ENCODE measurements around the gene PARD6G.
"Not testable (repeated sequence)": the region's sequence is repeated elsewhere in the genome, so short reads cannot be mapped to it uniquely, and the experiment has no call there.

Gene PARD6G

GRCh38 chr18:80228051-80228848, 19.1 kb downstream of the PARD6G start:
- Histone ChIP-seq H3K9me3 (ENCODE audit: insufficient read depth, low read depth, low read length) (no peaks in the 10 kb centered on the region), H3K27me3 (ENCODE audit: insufficient read depth, low read length) (no peaks in the 10 kb centered on the region), H3K36me3 (ENCODE audit: insufficient read depth, low read length) (no peaks in the 10 kb centered on the region), H3K4me3 (ENCODE audit: low read length) (no peak overlapping the region), H3K9ac (ENCODE audit: low read depth, low read length) (no peak overlapping the region), H3K27ac (ENCODE audit: low read depth, low read length) (no peak overlapping the region), H3K4me1 (ENCODE audit: insufficient read depth, low read length) (peaks cover 11% of the 10 kb centered on the region; the same call in 1 of the 2 replicates)
- WGBS: 89% methylated on average over 17 of the region's 18 CpGs

- 94% methylated on average over 5 of the region's 5 CpGs for WGBS
- no peak overlapping the region for H3K9ac ChIP-seq (ENCODE audit: low read depth, low read length)
Observed at GRCh38 chr18:80227472-80227871, 19.8 kb downstream of the PARD6G start.

GRCh38 chr18:80225685-80226084, 21.6 kb downstream of the PARD6G start:
- H3K36me3 ChIP-seq (ENCODE audit: insufficient read depth, low read length): no peaks in the 10 kb centered on the region

More at GRCh38 chr18:80227472-80227871, 19.8 kb downstream of the PARD6G start:
- Histone ChIP-seq H3K4me1 (ENCODE audit: insufficient read depth, low read length) (peaks cover 11% of the 10 kb centered on the region; the same call in 1 of the 2 replicates), H3K27me3 (ENCODE audit: insufficient read depth, low read length) (no peaks in the 10 kb centered on the region), H3K4me3 (ENCODE audit: low read length) (no peak overlapping the region), H3K9me3 (ENCODE audit: insufficient read depth, low read depth, low read length) (no peaks in the 10 kb centered on the region), H3K36me3 (ENCODE audit: insufficient read depth, low read length) (no peaks in the 10 kb centered on the region), H3K27ac (ENCODE audit: low read depth, low read length) (no peak overlapping the region)

GRCh38 chr18:80223581-80224148, 23.6 kb downstream of the PARD6G start:
- Histone ChIP-seq H3K4me3 (ENCODE audit: low read length) (no peak overlapping the region), H3K36me3 (ENCODE audit: insufficient read depth, low read length) (no peaks in the 10 kb centered on the region), H3K9me3 (ENCODE audit: insufficient read depth, low read depth, low read length) (no peaks in the 10 kb centered on the region), H3K27me3 (ENCODE audit: insufficient read depth, low read length) (no peaks in the 10 kb centered on the region), H3K4me1 (ENCODE audit: insufficient read depth, low read length) (peaks cover 11% of the 10 kb centered on the region; the same call in 1 of the 2 replicates), H3K27ac (ENCODE audit: low read depth, low read length) (no peak overlapping the region), H3K9ac (ENCODE audit: low read depth, low read length) (no peak overlapping the region)
- WGBS: 95% methylated on average over 4 of the region's 4 CpGs

More at GRCh38 chr18:80225685-80226084, 21.6 kb downstream of the PARD6G start:
- peaks cover 11% of the 10 kb centered on the region; the same call in 1 of the 2 replicates for H3K4me1 ChIP-seq (ENCODE audit: insufficient read depth, low read length)
- H3K9ac ChIP-seq (ENCODE audit: low read depth, low read length): no peak overlapping the region
- 100% methylated on average over 1 of the region's 4 CpGs for WGBS
- H3K27me3 ChIP-seq (ENCODE audit: insufficient read depth, low read length): no peaks in the 10 kb centered on the region
- H3K9me3 ChIP-seq (ENCODE audit: insufficient read depth, low read depth, low read length): no peaks in the 10 kb centered on the region
- H3K4me3 ChIP-seq (ENCODE audit: low read length): no peak overlapping the region
- H3K27ac ChIP-seq (ENCODE audit: low read depth, low read length): no peak overlapping the region

GRCh38 chr18:80219488-80219887, 27.8 kb downstream of the PARD6G start:
- H3K27me3 ChIP-seq (ENCODE audit: insufficient read depth, low read length); H3K27ac ChIP-seq (ENCODE audit: low read depth, low read length); H3K4me3 ChIP-seq (ENCODE audit: low read length); H3K4me1 ChIP-seq (ENCODE audit: insufficient read depth, low read length); H3K9me3 ChIP-seq (ENCODE audit: insufficient read depth, low read depth, low read length); H3K9ac ChIP-seq (ENCODE audit: low read depth, low read length); H3K36me3 ChIP-seq (ENCODE audit: insufficient read depth, low read length): not testable (repeated sequence)
- 93% methylated on average over 4 of the region's 4 CpGs for WGBS

GRCh38 chr18:80218341-80219227, 28.7 kb downstream of the PARD6G start:
- no peak overlapping the region for H3K9ac ChIP-seq (ENCODE audit: low read depth, low read length)
- H3K4me1 ChIP-seq (ENCODE audit: insufficient read depth, low read length): no peaks in the 10 kb centered on the region
- H3K36me3 ChIP-seq (ENCODE audit: insufficient read depth, low read length): no peaks in the 10 kb centered on the region
- H3K9me3 ChIP-seq (ENCODE audit: insufficient read depth, low read depth, low read length): no peaks in the 10 kb centered on the region
- no peaks in the 10 kb centered on the region for H3K27me3 ChIP-seq (ENCODE audit: insufficient read depth, low read length)
- no peak overlapping the region for H3K27ac ChIP-seq (ENCODE audit: low read depth, low read length)
- no peak overlapping the region for H3K4me3 ChIP-seq (ENCODE audit: low read length)
- WGBS: 89% methylated on average over 10 of the region's 10 CpGs

GRCh38 chr18:80213182-80213581, 34.1 kb downstream of the PARD6G start:
- Histone ChIP-seq H3K4me1 (ENCODE audit: insufficient read depth, low read length) (no peaks in the 10 kb centered on the region), H3K9me3 (ENCODE audit: insufficient read depth, low read depth, low read length) (no peaks in the 10 kb centered on the region), H3K27ac (ENCODE audit: low read depth, low read length) (no peak overlapping the region), H3K4me3 (ENCODE audit: low read length) (no peak overlapping the region), H3K27me3 (ENCODE audit: insufficient read depth, low read length) (no peaks in the 10 kb centered on the region), H3K36me3 (ENCODE audit: insufficient read depth, low read length) (no peaks in the 10 kb centered on the region), H3K9ac (ENCODE audit: low read depth, low read length) (no peak overlapping the region)
- 96% methylated on average over 2 of the region's 2 CpGs for WGBS

GRCh38 chr18:80210312-80211083, 36.8 kb downstream of the PARD6G start:
- no peak overlapping the region for H3K27ac ChIP-seq (ENCODE audit: low read depth, low read length)
- no peaks in the 10 kb centered on the region for H3K9me3 ChIP-seq (ENCODE audit: insufficient read depth, low read depth, low read length)
- no peak overlapping the region for H3K9ac ChIP-seq (ENCODE audit: low read depth, low read length)
- H3K4me1 ChIP-seq (ENCODE audit: insufficient read depth, low read length): no peaks in the 10 kb centered on the region
- no peak overlapping the region for H3K4me3 ChIP-seq (ENCODE audit: low read length)
- WGBS: 78% methylated on average over 6 of the region's 6 CpGs
- no peaks in the 10 kb centered on the region for H3K36me3 ChIP-seq (ENCODE audit: insufficient read depth, low read length)
- no peaks in the 10 kb centered on the region for H3K27me3 ChIP-seq (ENCODE audit: insufficient read depth, low read length)

- WGBS: 92% methylated on average over 4 of the region's 4 CpGs
- no peaks in the 10 kb centered on the region for H3K36me3 ChIP-seq (ENCODE audit: insufficient read depth, low read length)
Observed at GRCh38 chr18:80208620-80209019, 38.7 kb downstream of the PARD6G start.

GRCh38 chr18:80205294-80205693, 42.0 kb downstream of the PARD6G start:
- WGBS: 85% methylated on average over 4 of the region's 4 CpGs
- Histone ChIP-seq H3K9ac (ENCODE audit: low read depth, low read length) (no peak overlapping the region), H3K36me3 (ENCODE audit: insufficient read depth, low read length) (no peaks in the 10 kb centered on the region), H3K9me3 (ENCODE audit: insufficient read depth, low read depth, low read length) (no peaks in the 10 kb centered on the region), H3K27ac (ENCODE audit: low read depth, low read length) (no peak overlapping the region), H3K4me3 (ENCODE audit: low read length) (no peak overlapping the region), H3K27me3 (ENCODE audit: insufficient read depth, low read length) (no peaks in the 10 kb centered on the region), H3K4me1 (ENCODE audit: insufficient read depth, low read length) (peaks cover 17% of the 10 kb centered on the region; the same call in 1 of the 2 replicates)

More at GRCh38 chr18:80208620-80209019, 38.7 kb downstream of the PARD6G start:
- Histone ChIP-seq H3K9ac (ENCODE audit: low read depth, low read length) (no peak overlapping the region), H3K4me3 (ENCODE audit: low read length) (no peak overlapping the region), H3K9me3 (ENCODE audit: insufficient read depth, low read depth, low read length) (no peaks in the 10 kb centered on the region), H3K4me1 (ENCODE audit: insufficient read depth, low read length) (no peaks in the 10 kb centered on the region), H3K27ac (ENCODE audit: low read depth, low read length) (no peak overlapping the region), H3K27me3 (ENCODE audit: insufficient read depth, low read length) (no peaks in the 10 kb centered on the region)

Measured in HUES64 (cell line).